ENCODE results near the gene SYT4. TPM values are rescaled to one million over a fixed set of nuclear protein-coding genes. Genes with fewer than 3 reads are reported as not detected.

SYT4 gene
- total and polyA plus RNA-seq, 2 donors (not counting 3 experiments of a cell fraction or from before 2014, with no cell fraction given), result not detected

GRCh38 chr18:43248610-43249249 lies 28.6 kb downstream of the SYT4 start:
- dilution Hi-C loops (cut with MboI; ENCODE audit: extremely low pct_ligation_motif_present, low sequenced_read_pairs) (no loop called here), intact Hi-C loops (cut with micrococcal nuclease) (no loop called here)
- no peaks in the 10 kb centered on the region for H3K79me2 ChIP-seq (ENCODE audit: control insufficient read depth, insufficient read depth, low read length)
- H3K4me2 ChIP-seq (ENCODE audit: insufficient read depth, low read length), result no peak overlapping the region
- H3K9me3 ChIP-seq (replicated peaks; ENCODE audit: control insufficient read depth, insufficient read depth, low read length), result no peaks in the 10 kb centered on the region
- H3K9ac ChIP-seq (replicated peaks; ENCODE audit: extremely low read depth, insufficient read depth, low read length), result no peak overlapping the region
- DNase-seq (ENCODE audit: low read depth, low spot score) (no peak), FAIRE-seq (no peak)
- no peak overlapping the region for H2AFZ ChIP-seq (ENCODE audit: low read depth, low read length)
- no peaks in the 10 kb centered on the region for H3K27me3 ChIP-seq (ENCODE audit: control insufficient read depth in 2 of 2, insufficient read depth in 2 of 2, low read length in 2 of 2)
- no peaks in the 10 kb centered on the region for H3K9me1 ChIP-seq (replicated peaks; ENCODE audit: control insufficient read depth, extremely low read depth, insufficient read depth, low read length)
- H3K36me3 ChIP-seq (ENCODE audit: control insufficient read depth in 2 of 2, extremely low read depth in 1 of 2, insufficient read depth in 2 of 2, low read length in 2 of 2), result no peaks in the 10 kb centered on the region
- no peak overlapping the region for H3K4me3 ChIP-seq (replicated peaks in 1 of 3; ENCODE audit: insufficient read depth in 1 of 3, low read depth in 1 of 3, low read length in 3 of 3)
- H4K20me1 ChIP-seq (replicated peaks; ENCODE audit: control insufficient read depth, extremely low read depth, insufficient read depth, low read length), result no peaks in the 10 kb centered on the region
- no peaks in the 10 kb centered on the region for H3K4me1 ChIP-seq (ENCODE audit: control insufficient read depth, extremely low read depth, insufficient read depth, low read length)
- ChIA-PET POLR2A (no interaction called here), CTCF (no interaction called here)
- BruUV-seq (replicated peaks), result no TSS peak
- no peak for TF ChIP-seq MYC (IDR thresholded peaks at IDR 0.05; ENCODE audit: low read depth, low read length)
- no peak for TF ChIP-seq JUN (IDR thresholded peaks at IDR 0.05; ENCODE audit: borderline replicate concordance, insufficient read depth, insufficient read length, low read depth)
- no peak for TF ChIP-seq FOS (IDR thresholded peaks at IDR 0.05; ENCODE audit: borderline replicate concordance, insufficient read depth, low read length)
- TF ChIP-seq CTCF (IDR thresholded peaks at IDR 0.05; ENCODE audit: extremely low read depth in 1 of 2, insufficient read depth in 1 of 2, low read depth in 1 of 2, low read length in 2 of 2), result no peak
- TF ChIP-seq GATA2 (IDR thresholded peaks at IDR 0.05; ENCODE audit: insufficient read depth, insufficient read length, low read depth, low read length), result no peak
- no peak for TF ChIP-seq POLR2AphosphoS5 (IDR thresholded peaks at IDR 0.05; ENCODE audit: insufficient read depth, low read depth, low read length)
- no peak for TF ChIP-seq POLR2A (IDR thresholded peaks at IDR 0.05; ENCODE audit: low read depth, low read length)
- no peak for TF ChIP-seq EZH2 (IDR thresholded peaks at IDR 0.05; ENCODE audit: borderline replicate concordance, low read depth, low read length, severe bottlenecking)
- no peak for TF ChIP-seq MAX (IDR thresholded peaks at IDR 0.05; ENCODE audit: insufficient read depth, insufficient read length)
- H3K27ac ChIP-seq (ENCODE audit: insufficient read depth, low read depth, low read length), result no peak overlapping the region
